ENCODE data around the gene MAGI2.

MAGI2 gene

GRCh38 chr7:78185149-78185745, 1268.2 kb downstream of the MAGI2 start:
- no peak overlapping the region for H3K4me3 ChIP-seq (ENCODE audit: low read length)
- no peak for TF ChIP-seq ZNF274 (IDR thresholded peaks at IDR 0.05; ENCODE audit: low read depth, low read length)

GRCh38 chr7:78184299-78184698, 1269.2 kb downstream of the MAGI2 start:
- no peak for TF ChIP-seq ZNF274 (IDR thresholded peaks at IDR 0.05; ENCODE audit: low read depth, low read length)
- H3K4me3 ChIP-seq (ENCODE audit: low read length) = no peak overlapping the region

DNA sequence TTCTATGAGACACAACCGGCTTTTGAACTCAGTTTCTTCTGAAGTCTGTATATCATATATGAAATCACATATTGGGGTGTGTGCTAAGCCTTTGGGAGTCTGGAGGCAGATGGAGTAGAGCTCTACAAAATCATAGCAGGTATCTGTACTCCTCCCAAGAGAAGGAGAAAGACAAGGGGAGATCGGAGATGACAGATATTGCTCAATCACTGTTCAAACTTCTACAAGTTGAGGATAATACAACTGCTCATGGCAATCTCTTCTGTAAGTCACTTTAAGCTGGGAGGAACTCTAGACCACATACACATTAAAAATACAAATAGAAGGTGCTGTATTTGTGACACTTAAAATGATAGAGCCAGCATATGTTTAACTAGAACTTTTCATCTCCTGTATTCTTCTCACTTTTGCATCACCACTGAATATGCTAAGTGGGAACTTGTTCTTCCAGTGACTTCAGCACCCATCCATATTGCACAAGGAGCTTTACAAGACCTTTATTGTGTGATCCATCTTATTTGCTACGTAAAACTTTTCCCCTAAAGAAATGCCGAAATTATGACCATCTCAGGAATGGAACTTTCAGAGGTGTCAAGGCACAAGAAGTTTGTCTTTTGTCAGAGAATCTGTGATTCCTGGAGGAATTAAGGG, 1273.5 kb downstream of the MAGI2 start:
- no peak for TF ChIP-seq ZNF274 (IDR thresholded peaks at IDR 0.05; ENCODE audit: low read depth, low read length)

DNA sequence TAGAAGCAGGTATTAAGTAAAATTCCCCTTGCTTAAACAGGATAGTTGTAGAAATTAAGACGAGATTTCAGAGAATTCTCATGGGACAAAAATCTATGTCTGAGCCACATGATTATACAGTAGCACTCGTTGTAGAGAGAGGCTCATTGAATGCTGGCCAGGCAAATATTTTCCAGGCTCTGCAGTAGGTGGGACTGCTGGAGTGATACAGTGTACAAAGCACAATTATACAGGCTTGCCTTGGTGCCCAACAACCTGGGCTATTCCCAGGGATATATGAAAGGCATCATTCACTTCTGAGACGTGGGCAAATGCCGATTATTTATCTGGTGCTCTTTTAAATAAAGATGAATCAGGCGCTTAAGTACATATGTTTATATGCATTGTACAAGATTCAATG, 1274.3 kb downstream of the MAGI2 start:
- no peak for TF ChIP-seq ZNF274 (IDR thresholded peaks at IDR 0.05; ENCODE audit: low read depth, low read length)
- no peak overlapping the region for H3K4me3 ChIP-seq (ENCODE audit: low read length)

More for the DNA sequence above, 1273.5 kb downstream of the MAGI2 start:
- H3K4me3 ChIP-seq (ENCODE audit: low read length) = no peak overlapping the region

DNA sequence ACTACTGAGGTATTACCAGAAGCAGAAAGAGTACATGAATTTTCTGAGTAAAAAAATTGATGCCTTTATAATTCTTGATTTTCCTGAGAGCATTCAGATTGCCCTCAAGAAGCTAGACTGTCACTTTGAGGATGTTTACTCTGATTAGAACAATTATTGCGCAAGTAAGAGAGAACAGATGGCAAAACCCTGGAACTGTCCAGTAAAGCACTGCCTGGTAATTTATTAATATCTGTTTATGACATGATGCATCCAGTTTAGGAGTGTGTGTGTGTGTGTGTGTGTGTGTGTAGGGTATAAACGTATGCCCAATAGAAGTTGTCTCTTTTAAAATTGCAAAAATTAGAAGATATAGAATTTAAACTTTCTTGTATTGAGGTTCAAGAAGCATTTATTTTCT, 1275.1 kb downstream of the MAGI2 start:
- TF ChIP-seq ZNF274 (IDR thresholded peaks at IDR 0.05; ENCODE audit: low read depth, low read length) = no peak
- H3K4me3 ChIP-seq (ENCODE audit: low read length) = no peak overlapping the region

- H3K4me3 ChIP-seq (ENCODE audit: low read length) = no peak overlapping the region
- TF ChIP-seq ZNF274 (IDR thresholded peaks at IDR 0.05; ENCODE audit: low read depth, low read length) = no peak
Measured at GRCh38 chr7:78176171-78176570, 1277.3 kb downstream of the MAGI2 start.

DNA sequence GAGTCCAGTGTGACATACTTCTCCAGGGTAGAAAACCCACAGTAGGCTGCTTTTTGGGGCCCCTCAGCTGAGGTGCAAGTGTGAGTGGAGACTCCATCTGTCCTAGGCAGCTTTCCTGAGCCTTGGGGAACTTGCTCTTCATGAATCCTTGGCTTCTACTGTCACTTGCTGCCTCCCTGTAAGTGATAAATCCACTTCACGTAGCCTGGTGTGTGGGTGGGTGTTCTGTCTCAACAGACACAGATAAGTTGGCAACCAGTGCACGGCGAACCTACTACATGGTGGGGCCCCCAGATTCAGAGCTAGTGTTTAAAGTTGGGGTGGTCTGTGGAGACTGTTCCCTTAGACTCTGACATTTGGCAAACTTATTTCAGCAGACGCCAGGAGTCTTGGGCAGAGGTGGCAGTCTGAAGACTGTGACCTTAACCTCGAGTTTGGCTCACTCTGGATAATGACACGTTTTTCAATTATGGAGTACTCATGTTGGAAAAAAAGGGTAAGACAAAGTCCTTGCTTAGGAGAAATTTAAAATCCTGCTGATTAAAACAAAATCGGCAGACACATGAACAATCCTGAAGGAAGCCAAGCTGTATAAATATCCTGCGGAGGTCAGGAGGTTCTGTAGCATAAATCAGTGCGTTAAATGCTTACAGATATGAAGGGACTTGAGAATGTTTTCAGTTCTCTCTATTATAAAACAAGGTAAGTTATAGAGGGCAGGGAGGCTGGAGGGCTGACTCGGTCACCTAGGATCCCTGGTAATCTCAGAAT, 1278.0 kb downstream of the MAGI2 start:
- H3K4me3 ChIP-seq (ENCODE audit: low read length) = no peak overlapping the region
- TF ChIP-seq ZNF274 (IDR thresholded peaks at IDR 0.05; ENCODE audit: low read depth, low read length) = no peak

- no peak overlapping the region for H3K4me3 ChIP-seq (ENCODE audit: low read length)
- TF ChIP-seq ZNF274 (IDR thresholded peaks at IDR 0.05; ENCODE audit: low read depth, low read length) = no peak
Measured at GRCh38 chr7:78173666-78174065, 1279.8 kb downstream of the MAGI2 start.

DNA sequence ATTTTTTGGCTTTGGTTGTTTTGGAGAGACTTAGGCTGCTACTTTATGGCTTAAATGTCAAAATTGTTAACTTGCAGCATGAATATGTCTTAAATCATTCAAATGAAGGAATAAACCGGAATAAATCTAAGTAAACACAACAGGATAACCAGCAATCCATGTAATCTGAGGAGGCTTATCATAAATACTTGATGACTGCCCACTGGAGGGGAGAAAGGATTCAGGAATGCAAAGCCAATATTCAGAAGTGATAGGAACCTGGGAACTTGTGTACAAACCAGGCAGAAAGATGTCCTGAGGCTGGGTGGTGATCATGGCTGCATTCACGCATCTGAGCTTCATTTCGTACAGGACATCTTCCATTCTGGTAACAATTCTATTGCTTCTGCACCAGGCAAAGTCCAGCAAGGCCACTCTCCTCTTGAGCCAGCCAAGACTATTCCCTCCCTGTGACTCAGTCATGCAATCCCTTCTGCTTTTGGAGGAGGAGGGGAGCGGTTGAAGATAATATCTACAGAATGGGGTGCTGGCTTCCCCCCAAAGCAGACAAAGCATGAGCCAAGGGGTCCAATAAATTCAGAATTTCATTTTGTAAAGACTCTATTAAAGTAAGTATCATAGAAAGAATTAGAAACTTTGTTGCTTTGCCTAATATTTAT, 1280.4 kb downstream of the MAGI2 start:
- H3K4me3 ChIP-seq (ENCODE audit: low read length) = no peak overlapping the region
- no peak for TF ChIP-seq ZNF274 (IDR thresholded peaks at IDR 0.05; ENCODE audit: low read depth, low read length)

DNA sequence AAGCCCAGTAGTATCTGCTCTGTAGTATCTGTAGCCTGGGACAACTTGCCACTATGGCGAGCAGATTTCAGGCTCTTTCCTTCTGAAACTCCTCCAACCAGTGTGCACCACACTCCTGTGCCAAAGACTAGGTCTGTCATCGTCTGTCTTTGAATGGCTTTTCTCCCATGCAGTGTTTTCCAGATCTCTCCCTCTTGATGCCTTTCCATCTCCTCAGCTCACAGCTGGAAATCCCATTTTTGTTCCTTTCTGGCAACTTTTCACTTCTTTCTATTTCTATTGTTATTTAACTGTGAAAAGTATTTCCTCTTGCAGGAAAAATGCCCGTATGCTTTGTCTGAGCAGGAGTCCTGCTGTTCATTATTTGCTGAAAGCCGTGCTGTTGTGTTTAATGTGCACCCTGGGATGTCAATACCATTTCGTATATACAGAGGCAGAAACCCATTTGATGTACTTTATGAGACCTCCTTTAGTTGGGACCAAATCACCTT, 1281.2 kb downstream of the MAGI2 start:
- no peak overlapping the region for H3K4me3 ChIP-seq (ENCODE audit: low read length)
- TF ChIP-seq ZNF274 (IDR thresholded peaks at IDR 0.05; ENCODE audit: low read depth, low read length) = no peak

DNA sequence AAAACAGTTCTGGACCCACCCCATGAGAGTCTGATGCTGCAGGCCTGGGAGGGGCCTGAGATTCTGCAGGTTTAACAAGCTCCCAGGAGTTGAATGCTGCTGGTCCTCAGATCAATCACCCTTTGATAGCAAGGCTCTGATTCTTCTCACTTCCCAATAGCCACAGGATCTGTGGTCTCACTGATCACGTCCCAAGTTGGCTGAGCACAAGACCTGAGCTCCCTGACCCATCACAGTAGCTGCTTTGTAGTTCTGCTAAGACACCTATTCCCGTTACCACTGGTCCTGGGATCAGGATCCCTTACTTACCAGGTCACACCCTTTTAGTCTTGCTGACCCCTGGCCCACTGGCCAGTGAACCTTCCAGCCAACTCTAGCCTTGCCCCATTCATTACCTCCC, 1282.1 kb downstream of the MAGI2 start:
- H3K4me3 ChIP-seq (ENCODE audit: low read length) = no peak overlapping the region
- no peak for TF ChIP-seq ZNF274 (IDR thresholded peaks at IDR 0.05; ENCODE audit: low read depth, low read length)

DNA sequence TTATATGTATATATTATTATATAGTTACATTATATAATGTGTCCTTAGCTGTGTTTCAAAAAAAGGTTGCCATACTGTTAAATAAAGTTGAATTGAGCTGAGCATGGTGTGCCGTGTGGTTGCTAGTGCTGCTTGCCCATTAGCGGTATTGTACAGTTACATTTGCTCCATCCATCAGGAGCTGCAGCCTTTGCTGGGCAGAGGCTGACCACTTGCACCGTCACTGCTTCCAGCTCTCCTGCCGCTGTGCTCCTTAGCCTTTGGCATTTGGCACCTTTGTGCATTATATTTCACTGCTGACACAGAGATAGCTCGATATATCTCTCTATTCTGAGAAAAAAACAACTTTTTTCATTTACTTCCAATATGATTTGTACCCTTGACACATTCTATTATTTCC, 1282.7 kb downstream of the MAGI2 start:
- no peak for TF ChIP-seq ZNF274 (IDR thresholded peaks at IDR 0.05; ENCODE audit: low read depth, low read length)
- H3K4me3 ChIP-seq (ENCODE audit: low read length) = no peak overlapping the region

DNA sequence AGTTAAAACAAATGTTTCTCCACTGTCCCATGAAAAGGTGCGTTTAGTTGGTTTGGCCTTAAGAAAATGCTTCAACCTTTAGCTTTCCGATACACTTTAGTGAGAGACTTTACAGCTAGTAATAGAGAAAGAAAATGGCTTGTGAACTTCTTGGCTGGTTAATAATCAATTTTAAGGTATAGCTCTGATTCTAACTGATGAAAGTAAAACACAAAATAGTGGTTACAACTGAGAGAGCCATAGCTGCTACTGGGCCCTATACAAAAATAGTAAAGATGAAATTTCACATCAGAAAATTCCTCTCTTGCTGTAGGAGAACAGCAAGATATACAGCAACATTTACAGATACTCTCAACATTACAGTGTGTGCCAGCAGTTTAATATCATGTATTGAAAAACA, 1283.5 kb downstream of the MAGI2 start:
- no peak overlapping the region for H3K4me3 ChIP-seq (ENCODE audit: low read length)
- TF ChIP-seq ZNF274 (IDR thresholded peaks at IDR 0.05; ENCODE audit: low read depth, low read length) = no peak

DNA sequence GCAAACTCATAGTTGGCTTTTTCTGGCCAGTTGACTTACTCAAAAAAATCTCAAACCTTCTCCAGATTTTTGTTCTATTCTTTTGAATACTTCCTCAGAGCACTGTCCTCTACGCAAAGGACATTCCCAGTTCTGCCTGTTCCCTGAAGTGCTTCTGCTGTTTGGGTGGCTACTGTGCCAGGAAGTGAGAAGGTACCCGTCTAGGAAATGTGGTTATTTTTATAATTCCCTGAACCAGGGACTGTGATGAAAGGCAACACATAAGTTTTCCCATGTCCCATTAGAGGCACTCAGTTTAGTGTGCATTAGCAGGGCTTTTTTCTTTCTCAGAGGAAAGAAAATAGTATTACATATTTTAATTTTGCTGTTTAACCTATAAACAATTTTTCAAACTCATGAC, 1284.6 kb downstream of the MAGI2 start:
- no peak overlapping the region for H3K4me3 ChIP-seq (ENCODE audit: low read length)
- no peak for TF ChIP-seq ZNF274 (IDR thresholded peaks at IDR 0.05; ENCODE audit: low read depth, low read length)
